ENCODE results near the gene STK32C. TPM values are rescaled to one million over a fixed set of nuclear protein-coding genes. Genes with fewer than 3 reads are reported as not detected.

The STK32C gene
- total RNA-seq, 2 donors from 2014 or later = 8.4 to 9.9 TPM

DNA sequence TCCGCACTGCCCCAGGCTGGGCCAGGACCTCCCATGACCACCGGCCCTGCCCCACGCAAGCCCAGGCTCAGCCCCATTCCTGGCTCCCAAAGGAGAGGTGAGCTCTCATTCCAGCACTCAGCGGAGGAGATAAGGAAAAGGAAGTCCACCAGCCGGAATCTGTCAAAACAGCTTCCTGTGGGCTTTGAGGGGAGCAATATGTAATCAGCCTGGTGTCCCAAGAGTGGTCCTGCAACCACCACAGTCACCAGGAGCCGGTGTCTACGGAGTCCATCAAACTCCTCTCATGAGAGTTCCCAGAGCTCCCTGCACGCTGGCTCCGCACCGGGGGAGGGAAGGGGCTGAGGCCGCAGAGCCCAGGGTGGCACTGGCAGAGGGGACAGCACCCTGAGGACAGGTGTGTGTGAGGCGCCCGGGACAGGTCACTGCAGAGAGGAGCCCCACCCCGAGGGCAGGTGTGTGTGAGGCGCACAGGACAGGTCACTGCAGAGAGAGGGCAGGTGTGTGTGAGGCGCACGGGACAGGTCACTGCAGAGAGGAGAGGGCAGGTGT lies 57.9 kb downstream of the STK32C start:
- no peak overlapping the region for H3K9ac ChIP-seq (ENCODE audit: extremely low read depth, low read length, poor library complexity, severe bottlenecking)
- WGBS, 2 experiments (ENCODE audit: insufficient coverage in 1 of 2, insufficient read length in 1 of 2) = 91 to 94% methylated on average over 9 to 15 of the region's 17 CpGs
- H3K27ac Mint-ChIP-seq = no peak overlapping the region

DNA sequence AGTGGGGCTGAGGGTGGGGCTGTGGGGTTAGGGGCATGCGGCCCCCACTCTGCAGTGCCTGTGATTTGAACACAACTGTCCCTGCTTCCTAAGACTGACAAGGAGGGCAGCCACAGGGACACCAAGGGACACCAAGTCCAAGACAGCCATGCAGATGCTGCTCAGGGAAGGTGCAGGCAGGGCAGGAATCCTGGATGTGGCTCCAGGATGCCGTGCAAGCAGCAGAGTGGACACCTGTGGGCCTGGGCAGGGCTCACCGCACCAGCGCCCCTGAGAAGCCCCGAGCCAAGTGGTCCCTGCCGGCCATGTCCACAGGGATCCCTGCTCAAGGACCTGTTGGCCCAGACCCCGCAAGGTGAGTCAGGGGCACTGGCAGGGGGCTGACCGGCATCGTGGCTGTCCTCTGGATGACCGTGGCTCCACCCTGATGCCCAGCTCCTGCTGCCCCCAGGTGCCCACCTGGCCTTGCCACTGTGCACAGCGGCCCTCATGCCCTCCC lies 58.5 kb downstream of the STK32C start:
- H3K27me3 Mint-ChIP-seq (ENCODE audit: insufficient read depth) = peaks cover 2% of the 10 kb centered on the region
- no peak for DNase-seq
- H3K9ac ChIP-seq (ENCODE audit: extremely low read depth, low read length, poor library complexity, severe bottlenecking) = no peak overlapping the region
- H3K4me3 Mint-ChIP-seq = peak overlapping the region; percentile 54
- no peaks in the 10 kb centered on the region for H3K4me1 ChIP-seq (ENCODE audit: control insufficient read depth, insufficient read depth, low read length)
- no peaks in the 10 kb centered on the region for H3K4me1 Mint-ChIP-seq
- no peaks in the 10 kb centered on the region for H3K36me3 ChIP-seq (ENCODE audit: control insufficient read depth, insufficient read depth, low read length)
- H3K4me3 ChIP-seq (ENCODE audit: low read length) = no peak overlapping the region
- no peaks in the 10 kb centered on the region for H3K9me3 Mint-ChIP-seq
- no peak overlapping the region for H3K27ac ChIP-seq (ENCODE audit: low read depth, low read length)
- H3K36me3 Mint-ChIP-seq (ENCODE audit: low read depth) = no peaks in the 10 kb centered on the region
- H3K27me3 ChIP-seq (ENCODE audit: control insufficient read depth, insufficient read depth, low read length, poor library complexity, severe bottlenecking) = no peaks in the 10 kb centered on the region
- H3K27ac Mint-ChIP-seq = no peak overlapping the region
- 83 to 85% methylated on average over 9 to 11 of the region's 11 CpGs for WGBS, 2 experiments (ENCODE audit: insufficient coverage in 1 of 2, insufficient read length in 1 of 2)
- TF ChIP-seq CTCF (conservative IDR thresholded peaks at IDR 0.05) = no peak
- H3K9me3 ChIP-seq (ENCODE audit: control insufficient read depth, low read length) = no peaks in the 10 kb centered on the region

More for the DNA sequence above, 57.9 kb downstream of the STK32C start:
- Histone ChIP-seq H3K4me1 (ENCODE audit: control insufficient read depth, insufficient read depth, low read length) (no peaks in the 10 kb centered on the region), H3K9me3 (ENCODE audit: control insufficient read depth, low read length) (no peaks in the 10 kb centered on the region), H3K36me3 (ENCODE audit: control insufficient read depth, insufficient read depth, low read length) (no peaks in the 10 kb centered on the region), H3K27me3 (ENCODE audit: control insufficient read depth, insufficient read depth, low read length, poor library complexity, severe bottlenecking) (no peaks in the 10 kb centered on the region), H3K27ac (ENCODE audit: low read depth, low read length) (no peak overlapping the region), H3K4me3 (ENCODE audit: low read length) (no peak overlapping the region)
- H3K9me3 Mint-ChIP-seq = no peaks in the 10 kb centered on the region
- no peak for TF ChIP-seq CTCF (conservative IDR thresholded peaks at IDR 0.05)
- no peaks in the 10 kb centered on the region for H3K4me1 Mint-ChIP-seq
- no peaks in the 10 kb centered on the region for H3K36me3 Mint-ChIP-seq (ENCODE audit: low read depth)
- peaks cover 2% of the 10 kb centered on the region for H3K27me3 Mint-ChIP-seq (ENCODE audit: insufficient read depth)
- H3K4me3 Mint-ChIP-seq = no peak overlapping the region
- no peak for DNase-seq

DNA sequence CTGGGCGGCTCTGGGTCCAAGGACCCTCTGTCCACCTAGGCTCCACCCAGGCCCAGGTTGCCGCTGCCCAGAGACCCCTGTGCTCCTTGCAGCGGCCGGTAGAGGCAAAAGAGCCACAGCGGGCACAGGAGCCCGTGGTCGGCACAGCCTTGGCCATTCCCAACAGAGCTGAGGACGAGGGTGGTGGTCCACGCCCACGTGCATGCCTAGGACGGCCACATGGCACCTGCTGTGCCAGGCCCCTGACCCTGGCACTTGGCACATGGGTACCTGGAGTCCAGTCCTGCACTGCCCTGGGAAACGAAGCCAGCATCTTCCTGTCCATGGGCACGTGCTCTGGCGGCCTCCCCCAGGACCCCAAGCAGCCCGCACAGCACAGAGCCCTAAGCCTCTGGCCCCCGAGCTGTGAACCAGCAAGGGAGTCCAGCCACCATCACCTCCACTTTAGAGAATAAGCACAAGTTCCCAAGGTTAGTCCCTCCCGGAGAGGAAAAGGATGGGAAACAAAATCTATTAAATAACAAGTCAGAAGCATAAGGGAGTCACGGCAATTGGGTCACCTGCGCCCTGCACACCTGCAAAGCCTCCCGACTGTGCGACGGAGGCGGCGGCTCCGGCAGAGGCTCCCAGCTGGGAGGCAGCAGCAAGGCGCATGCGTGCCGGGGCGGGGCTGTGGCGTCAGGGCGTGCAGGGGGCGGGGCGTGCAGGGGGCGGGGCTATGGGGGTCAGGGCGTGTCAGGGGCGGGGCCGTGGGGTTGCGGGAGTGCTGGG lies 59.1 kb downstream of the STK32C start:
- Mint-ChIP-seq H3K4me1 (no peaks in the 10 kb centered on the region), H3K27me3 (ENCODE audit: insufficient read depth) (peaks cover 2% of the 10 kb centered on the region), H3K9me3 (no peaks in the 10 kb centered on the region), H3K27ac (no peak overlapping the region), H3K36me3 (ENCODE audit: low read depth) (no peaks in the 10 kb centered on the region), H3K4me3 (peak overlapping the region; percentile 54)
- peak; percentile 90 for DNase-seq
- no peaks in the 10 kb centered on the region for H3K27me3 ChIP-seq (ENCODE audit: control insufficient read depth, insufficient read depth, low read length, poor library complexity, severe bottlenecking)
- no peaks in the 10 kb centered on the region for H3K9me3 ChIP-seq (ENCODE audit: control insufficient read depth, low read length)
- WGBS, 2 experiments (ENCODE audit: insufficient coverage in 1 of 2, insufficient read length in 1 of 2) = 45 to 56% methylated on average over 10 to 32 of the region's 38 CpGs
- H3K27ac ChIP-seq (ENCODE audit: low read depth, low read length) = no peak overlapping the region
- TF ChIP-seq CTCF (conservative IDR thresholded peaks at IDR 0.05) = no peak
- H3K36me3 ChIP-seq (ENCODE audit: control insufficient read depth, insufficient read depth, low read length) = no peaks in the 10 kb centered on the region
- H3K9ac ChIP-seq (ENCODE audit: extremely low read depth, low read length, poor library complexity, severe bottlenecking) = no peak overlapping the region
- H3K4me1 ChIP-seq (ENCODE audit: control insufficient read depth, insufficient read depth, low read length) = no peaks in the 10 kb centered on the region
- peak overlapping the region; percentile 69 for H3K4me3 ChIP-seq (ENCODE audit: low read length)

Measured in endodermal cell (in vitro differentiated cells).